ENCODE results near the gene PUSL1.
A peak's percentile ranks its signal among the peaks of the same experiment; 100 is the strongest.
"Not testable (repeated sequence)": the region's sequence is repeated elsewhere in the genome, so short reads cannot be mapped to it uniquely, and the experiment has no call there.

PUSL1 gene

DNA sequence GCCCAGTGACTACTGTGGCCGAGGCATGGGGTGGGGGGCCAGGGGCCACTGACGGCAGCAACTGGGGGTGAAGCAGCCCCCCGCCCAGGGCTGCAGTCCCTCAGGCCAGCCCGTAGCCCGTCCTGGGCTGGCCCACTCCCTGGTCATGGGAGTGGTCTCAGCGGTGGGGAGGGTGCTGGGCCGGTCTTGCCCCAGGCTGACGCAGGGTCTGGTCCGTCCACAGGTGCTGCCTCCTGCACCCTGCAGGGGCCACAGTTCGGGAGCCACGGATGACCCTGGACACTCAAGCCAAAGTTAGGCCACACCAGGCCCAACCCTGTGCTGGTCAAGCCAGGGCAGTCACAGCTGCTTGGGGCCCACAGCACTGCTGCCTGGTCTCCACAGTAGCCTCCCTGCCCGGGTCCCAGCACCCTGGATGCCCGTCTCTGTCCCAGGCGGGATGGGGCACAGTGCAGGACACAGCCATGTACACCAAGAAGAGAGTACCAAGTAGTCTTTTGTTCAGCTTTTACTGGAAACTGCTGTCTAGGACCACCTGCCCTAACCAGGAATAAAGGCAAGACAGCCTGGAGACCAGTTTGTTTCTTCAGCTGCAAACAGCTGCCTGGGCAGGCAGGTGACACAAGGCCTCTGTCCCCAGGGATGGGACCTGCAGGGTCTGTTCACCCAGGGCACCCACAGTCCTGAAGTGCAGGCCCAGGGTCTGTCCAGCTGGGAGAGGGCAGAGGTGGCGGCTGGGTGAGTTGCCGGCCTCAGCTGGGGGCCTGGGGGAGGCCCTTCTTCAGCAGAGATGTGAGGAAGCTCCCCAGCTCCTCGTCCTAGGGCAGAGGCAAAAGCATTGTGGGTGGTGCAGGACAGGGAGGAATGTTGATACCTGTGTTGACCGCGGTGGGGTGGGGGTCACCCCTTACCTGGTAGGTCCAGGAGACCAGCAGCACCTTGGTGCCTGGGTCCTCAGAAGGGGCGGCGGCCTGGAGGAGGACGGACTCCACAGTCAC is 3.0 kb downstream of the PUSL1 start:
- DNase-seq, result no peak

DNA sequence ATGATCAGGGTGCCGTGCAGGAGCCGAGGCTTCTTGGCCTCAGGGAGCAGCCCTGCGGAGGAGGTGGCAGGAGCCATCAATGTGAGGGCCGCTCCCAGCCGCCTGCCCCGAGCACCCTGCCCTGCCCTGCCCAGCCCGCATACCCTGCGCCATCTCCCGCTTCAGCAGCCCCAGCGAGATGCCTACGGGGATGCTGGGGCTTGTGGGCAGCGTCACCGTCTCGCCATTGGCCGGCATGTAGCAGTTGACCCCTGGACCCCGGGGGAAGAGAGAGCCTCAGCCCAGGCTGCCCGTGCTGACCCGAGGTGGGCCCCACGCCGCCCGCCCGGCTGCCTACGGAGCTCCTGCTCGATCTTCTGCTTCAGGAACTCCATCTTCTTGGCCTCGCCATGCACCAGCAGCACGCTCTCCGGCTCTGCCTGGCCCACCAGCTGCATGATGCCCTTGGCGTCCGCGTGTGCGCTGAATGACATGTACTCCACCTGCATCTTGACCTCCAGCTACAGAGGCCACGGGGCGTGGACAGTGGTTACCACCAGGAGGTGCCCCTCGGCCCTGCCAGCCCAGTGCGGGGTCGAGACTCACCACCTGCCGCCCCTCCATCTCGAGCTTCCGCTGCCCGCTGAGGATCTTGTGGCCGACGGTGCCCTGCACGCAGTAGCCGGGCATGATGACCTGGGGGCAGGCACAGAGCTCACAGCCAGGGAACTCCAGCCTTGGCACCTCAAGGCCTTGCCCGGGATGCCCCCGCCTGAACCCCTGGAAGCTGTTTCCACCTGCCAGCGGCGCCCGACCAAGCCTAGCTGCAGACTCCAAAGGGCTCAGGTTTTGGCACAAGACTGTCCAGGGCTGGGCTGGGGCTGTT is 4.3 kb downstream of the PUSL1 start:
- no peak for DNase-seq

DNA sequence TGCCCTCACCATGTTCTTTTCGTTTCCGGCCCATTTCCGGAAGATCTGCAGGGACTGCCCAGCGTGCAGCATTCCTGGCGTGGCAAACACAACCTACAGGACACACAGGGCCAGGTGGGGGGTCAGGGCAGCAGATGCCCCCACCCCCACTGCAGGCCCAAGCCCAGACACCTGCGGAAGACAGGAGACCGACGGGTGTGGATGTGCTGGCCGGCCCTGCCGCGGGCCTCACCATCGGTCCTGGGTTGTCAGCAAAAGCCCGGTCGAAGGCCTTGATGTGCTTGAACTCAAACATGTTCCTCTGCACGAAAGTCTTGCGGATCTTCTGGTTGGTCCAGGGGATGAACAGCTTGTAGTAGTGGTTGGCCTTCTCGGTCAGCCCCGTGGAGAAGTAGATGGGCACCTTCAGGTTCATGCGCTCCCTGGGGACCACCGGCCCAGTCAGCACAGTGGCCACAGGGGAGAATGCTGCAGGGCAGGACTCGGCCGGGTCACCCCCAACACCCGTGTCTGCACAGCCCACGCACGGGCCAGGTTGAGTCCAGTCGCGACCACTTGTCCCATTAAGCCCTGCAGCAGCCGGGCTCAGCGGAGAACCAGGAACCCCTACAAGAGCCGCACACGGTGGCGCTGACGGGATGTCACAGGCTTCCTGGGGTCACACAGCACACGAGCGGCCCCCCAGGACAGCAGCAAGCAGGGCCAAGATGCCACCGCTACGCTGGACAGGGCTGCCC is 5.3 kb downstream of the PUSL1 start:
- no peak for DNase-seq

DNA sequence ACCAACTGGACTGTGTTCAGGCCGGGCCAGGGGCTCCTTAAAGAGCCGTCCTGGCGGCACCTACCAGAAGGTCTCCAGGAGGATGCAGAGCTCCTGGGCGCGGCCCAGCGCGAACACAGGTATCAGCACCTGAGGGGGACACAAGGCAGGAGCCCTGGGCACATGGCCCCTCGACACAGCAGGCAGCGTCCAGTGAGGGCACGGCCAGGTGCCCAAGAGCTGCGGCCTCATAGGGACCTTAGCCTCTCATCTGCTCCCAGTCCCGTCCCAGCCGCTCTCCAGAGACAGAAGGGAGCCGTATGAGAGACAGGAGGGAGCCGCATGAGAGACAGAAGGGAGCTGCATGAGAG is 5.8 kb downstream of the PUSL1 start:
- DNase-seq, result no peak

DNA sequence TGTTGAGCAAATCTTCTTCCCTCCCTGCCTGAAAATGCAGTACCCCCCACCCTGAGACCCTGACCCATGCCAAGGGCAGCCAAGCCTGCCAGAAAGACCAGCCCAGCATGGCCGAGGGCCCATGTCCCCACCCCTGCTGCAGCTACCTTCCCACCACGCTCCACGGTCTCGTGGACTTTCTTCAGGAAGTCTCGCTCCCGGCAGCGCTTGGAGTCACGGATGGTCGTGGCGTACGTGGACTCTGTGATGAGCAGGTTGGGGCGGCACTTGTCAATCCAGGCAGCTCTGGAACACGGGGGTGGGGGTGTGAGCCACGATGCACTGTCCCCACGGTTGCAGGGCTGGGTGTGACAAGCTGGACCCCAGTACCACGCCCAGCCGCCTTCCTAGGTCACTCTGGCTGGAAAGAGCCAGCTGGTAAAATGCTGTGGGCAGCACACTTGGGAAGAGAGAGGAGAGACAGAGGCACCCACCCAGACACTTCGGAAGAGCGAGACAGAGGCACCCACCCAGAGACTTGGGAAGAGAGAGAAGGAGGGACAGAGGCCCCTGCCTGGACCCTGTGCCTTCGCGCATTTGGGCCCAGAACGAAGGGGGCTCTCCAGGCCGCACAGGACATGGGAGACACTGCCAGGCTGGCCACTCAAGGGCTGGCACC is 6.4 kb downstream of the PUSL1 start:
- DNase-seq, result no peak

DNA sequence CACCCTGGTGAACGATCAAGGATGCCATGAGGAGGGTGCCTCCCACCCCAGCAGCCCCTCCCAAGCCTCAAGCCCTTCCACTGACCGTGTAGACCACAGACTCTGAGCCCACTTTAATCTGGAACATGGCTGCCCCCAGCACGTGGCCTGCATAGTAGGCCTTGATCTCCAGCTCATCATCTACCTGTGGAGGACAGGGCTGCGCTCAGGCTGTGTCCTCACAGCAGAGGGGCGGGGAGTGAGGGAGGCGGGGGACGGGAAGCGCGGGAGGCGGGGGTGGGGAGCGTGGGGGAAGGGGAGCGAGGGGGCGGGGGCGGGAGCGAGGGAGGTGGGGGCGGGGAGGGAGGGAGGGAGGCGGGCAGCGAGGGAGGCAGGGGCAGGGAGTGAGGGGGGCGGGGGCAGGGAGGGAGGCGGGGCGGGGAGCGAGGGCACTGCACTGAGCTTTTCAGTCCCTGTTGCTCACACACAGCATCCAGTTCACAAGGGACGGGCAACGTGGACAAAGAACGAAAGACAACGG is 7.1 kb downstream of the PUSL1 start:
- no peak for DNase-seq

DNA sequence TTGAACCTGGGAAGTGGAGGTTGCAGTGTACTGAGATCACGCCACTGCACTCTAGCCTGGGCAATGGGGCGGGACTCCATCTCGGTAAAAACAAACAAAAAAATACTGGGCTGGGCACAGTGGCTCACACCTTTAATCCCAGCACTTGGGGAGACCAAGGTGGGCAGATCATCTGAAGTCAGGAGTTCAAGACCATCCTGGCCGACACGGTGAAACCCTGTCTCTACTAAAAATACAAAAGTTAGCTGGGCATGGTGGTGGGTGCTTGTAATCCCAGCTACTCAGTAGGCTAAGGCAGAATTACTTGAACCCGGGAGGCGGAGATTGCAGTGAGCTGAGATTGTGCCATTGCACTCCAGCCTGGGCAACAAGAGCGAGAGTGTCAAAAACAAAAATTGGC is 7.8 kb downstream of the PUSL1 start:
- not testable (repeated sequence) for DNase-seq

DNA sequence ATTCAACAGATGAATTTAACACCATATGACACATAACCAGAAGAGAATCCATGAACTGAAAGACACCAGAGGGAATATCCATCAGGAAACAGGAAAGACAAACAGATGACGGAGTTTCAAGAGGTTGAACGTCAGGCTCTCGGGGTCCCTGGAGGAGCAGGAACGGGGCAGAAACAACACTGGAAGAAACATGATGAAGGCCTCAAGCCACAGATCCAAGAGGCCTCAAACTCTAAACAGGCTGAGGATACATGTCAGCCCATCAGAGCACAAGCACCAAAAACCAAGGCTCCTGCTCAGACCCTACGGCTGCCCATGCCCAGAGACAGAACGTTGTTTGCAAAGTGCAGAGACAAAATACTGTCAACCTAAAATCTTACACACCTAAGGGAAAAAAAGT is 9.0 kb downstream of the PUSL1 start:
- no peak for DNase-seq

DNA sequence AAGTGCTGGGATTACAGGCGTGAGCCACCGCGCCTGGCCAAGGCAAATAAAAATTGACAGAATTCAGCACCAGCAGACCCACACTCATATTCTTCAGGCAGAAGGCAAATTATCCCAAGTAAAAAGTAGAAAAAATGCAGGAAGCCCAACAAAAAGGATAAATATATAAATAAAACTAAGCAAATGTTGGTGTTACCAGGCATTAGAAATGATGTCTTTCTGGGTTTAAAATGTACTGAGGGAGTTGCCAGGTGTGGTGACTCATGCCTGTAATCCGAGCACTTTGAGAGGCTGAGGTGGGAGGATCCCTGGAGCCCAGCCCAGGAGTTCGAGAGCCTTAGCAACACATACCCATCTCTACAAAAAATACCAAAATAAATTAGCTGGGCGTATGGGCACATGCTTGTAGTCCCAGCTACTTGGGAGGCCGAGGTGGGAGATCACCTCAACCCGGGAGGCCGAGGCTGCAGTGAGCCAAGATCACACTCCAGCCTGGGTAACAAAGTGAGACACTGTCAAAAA is 9.8 kb downstream of the PUSL1 start:
- DNase-seq, result no peak

DNA sequence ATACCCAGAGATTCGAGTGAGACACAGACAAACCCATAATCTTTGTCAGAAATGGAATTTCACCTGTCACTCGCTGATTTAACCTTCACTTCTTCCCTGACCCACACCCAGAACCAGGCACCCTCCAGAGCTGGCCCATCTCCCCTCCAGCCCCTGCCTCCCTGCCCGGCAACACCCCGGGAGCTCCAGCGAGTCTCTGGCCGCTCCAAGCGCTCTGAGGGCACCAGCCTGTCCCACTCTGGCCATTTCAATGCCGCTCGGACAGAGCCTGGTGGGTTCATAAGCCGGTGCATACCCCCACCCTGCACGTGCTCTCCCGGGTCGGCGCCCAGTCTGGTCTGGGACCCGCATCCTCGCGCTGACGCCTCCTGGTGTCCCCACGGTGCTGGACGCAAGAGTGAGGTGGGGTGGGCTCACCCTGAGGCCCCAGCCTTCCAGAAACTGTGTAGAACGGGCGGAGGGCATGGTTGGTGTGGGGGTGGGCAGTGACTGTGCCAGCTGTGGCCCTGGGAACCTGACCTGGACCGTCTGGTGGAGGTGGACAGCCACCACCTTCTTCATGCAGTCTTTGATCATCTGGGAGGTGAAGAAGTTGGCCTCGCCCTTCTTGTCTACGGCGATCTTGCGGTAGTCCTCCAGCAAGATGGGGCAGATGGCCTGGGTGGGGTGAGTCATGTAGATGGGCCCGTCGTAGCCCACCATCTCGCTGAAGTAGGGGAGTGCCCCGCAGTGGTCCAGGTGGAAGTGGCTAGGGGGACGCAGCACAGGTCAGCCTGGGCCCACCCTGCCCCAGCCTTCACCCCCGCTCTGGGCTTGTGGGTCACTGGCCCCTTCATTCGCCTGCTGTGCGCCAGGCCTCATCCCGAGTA is 10.6 kb downstream of the PUSL1 start:
- DNase-seq, result no peak

DNA sequence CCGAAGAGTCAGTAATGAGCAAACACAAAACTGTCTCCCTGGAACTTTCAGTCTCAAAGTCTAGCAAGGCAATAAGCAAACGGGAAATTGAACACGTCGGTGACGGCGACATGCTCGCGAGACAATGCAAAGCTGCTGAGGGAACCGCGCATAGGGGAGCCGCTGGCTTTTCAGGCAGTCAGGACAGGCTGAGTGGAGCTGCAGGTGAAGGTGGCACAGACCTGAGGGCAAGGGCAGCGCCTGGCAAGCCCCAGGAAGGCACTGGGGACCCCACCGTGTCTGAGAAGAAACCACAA is 11.2 kb downstream of the PUSL1 start:
- DNase-seq, result no peak

DNA sequence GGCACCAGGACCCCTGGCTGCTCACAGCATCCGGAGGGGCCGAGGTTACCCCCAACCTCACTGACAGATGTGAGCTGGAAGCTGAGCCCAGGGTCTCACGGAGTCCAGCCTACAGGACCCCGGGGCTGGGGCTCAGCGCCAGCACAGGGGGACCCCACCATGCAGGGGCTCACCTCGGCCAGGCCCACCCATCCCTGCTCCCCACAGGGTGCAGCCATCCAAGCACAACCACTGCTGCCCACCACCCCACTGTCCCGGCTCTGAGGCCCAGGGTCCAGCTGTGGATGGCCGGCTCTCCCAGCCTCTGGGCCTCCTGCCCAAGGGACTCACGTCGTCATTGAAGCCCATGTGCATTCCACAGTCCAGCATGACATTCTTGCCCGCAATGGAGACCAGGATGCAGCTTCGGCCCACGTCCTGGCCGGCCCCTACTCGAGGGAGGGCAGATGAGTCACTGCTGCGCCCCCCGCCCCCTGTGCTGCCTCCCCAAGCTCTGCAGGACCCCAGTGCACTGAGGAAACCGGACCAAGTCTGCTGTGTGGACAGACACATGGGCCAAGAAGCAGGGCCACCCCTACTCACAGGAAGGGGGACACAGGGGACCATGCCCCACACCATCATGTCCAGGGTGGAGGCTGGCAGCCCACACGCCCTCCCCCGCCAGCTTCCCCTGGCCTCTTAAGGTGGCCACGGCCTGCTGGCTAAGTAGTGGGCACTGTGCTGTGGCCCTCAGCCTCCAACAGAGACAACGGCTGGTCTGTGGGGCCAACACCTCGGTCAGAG is 12.5 kb downstream of the PUSL1 start:
- DNase-seq, result no peak

DNA sequence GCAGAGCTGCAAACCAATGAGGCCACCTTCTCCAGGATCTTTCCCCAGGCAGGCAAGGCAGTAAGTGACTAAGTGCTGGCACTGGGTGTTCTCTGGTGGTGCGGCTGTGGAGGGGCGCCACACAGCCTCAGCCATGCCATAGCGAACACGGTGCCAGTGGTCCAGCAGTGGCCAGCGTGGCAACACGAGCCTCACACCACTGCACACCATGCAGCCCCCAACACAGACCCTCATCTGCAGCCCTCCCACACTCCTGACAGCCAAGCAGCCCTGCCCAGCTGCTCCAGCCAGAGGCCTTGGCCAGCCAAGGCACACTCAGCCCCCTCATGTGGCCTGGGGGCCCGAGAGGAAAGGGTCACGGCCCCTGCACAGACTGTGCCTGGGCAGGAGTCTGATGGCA is 13.1 kb downstream of the PUSL1 start:
- DNase-seq, result no peak

DNA sequence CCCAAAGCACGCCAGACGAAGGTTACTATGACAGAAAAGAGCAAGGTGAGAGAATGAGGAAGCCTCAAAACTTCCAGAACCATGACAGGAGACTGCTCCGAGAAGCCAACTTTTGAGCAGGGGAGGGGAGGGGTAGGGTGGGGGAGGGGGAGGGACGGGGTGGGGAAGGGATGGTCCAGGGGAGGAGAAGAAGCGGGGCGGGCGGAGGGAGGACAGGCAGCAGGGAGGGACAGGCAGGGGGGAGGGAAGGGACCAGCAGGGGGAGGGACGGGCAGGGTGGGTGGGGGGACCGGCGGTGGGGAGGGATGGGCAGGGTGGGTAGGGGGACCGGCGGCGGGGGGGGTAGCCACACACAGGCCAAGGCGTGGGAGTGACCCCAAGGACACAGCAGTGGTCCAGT is 14.0 kb downstream of the PUSL1 start:
- DNase-seq, result no peak

DNA sequence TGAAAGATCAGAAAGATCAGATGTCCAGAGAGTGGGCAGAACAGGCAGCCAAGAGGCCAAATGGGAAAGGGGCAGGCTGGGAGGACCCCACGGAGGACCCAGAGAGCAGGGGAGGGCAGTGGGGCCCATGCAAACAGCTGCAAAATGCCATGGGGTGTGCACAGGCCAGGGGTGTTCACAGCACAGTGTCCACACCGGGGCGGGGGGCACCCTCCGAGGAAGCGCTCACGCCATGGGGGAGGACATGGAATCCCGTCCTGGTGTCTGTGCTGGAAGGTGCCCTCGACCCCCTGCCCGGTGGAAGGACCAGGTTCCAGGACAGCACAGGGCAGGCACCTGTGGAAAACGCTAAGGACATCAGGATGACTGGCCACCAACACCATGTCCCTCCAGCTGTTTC is 14.6 kb downstream of the PUSL1 start:
- DNase-seq, result no peak

DNA sequence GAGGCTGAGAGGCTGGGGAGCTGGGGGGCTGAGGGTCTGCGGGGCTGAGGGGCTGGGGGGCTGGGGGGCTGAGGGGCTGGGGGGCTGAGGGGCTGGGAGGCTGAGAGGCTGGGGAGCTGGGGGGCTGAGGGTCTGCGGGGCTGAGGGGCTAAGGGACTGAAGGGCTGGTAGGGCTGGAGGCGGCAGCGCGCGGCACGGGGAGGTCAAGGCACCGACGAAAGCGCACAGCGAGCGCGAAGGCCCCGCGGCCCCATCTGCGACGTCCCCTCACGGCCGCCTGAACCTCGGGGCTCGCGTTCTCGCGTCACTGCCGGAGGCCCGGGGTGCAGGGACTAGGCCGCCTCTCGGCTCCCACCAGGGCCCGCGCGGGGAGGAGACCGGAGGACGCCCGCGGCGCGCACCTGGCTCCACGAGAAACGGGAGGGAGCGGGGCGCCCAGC is 15.7 kb downstream of the PUSL1 start:
- no peak for DNase-seq

DNA sequence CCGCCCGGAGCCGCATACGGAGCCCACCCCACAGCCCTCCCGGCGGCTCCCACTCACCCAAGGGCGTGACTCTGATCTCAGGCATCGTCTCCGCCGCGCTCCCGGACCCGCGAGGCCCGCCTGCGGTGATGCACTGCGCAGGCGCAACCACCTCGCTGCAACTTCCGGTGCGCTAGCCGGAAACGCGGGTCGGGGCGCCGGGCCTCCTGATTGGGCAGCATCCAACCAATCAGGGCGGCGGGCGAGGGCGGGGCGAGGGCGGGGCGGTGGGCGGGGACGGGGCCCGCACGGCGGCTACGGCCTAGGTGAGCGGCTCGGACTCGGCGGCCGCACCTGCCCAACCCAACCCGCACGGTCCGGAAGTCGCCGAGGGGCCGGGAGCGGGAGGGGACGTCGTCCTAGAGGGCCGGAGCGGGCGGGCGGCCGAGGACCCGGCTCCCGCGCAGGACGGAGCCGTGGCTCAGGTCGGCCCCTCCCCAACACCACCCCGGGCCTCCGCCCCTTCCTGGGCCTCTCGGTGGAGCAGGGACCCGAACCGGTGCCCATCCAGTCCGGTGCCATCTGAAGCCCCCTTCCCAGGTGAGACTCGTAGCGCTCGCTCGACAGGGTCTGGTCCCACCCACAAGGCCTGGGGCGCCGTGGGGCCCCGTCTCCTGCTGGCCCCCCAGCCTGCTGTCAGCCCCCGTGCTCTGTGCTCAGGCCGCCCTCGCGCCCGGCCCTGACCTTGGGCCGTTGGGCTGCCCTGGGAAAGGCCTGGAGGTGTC is 16.3 kb downstream of the PUSL1 start, which contains the start of the genes CPTP and INTS11:
TSS of gene CPTP (plus strand) at position 279 of the 764 bp plus-strand sequence. CDS start 2,109 bp downstream, outside the sequence.
TSS of gene INTS11 (minus strand) at position 137 of the 764 bp plus-strand sequence. CDS start at position 85, 52 bp downstream.
- peak; percentile 75 to 95 for DNase-seq

DNA sequence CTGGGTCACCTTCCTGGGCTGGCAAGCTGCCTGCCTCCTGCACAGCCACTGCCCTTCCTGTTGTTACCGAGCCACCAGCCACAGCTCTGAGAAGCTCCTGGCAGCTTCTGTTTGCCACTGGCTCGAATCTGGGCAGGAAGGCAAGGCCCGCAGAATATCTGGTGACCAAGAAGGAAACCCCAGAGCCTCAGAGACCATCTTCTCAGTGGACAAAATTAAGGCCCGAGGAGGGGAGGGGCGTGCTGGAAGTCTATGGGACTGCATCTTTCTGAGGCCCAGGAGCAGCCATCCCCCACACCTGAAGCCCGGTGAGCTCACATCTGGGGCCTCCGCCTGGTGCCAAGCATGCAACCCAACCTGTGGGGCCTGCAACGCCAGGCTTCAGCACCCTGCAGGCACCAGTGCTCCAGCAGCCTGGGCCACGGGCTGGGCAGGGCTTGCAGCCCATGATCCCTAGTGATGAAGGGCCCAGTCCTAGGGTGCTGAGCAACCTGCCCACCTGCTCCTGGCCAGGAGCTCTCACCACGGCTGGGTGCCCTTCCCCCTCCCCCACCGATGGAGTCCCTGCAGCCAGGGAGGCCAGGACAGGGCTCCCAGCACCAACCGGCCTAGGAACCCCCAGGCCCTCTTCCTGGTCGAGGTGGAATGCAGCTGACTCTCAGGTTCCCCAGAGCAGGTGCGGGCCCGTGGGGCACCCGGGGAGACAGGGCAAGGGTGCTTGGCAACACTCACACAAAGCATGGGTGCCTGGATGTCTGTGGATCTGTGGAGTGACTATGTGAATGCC is 17.1 kb downstream of the PUSL1 start:
- DNase-seq, result no peak
